ENCODE measurements around the gene MIGA1.
A peak's percentile ranks its signal among the peaks of the same experiment; 100 is the strongest.
"Not testable (repeated sequence)": the region's sequence is repeated elsewhere in the genome, so short reads cannot be mapped to it uniquely, and the experiment has no call there.

Gene MIGA1

GRCh38 chr1:77825131-77825709 lies 45.8 kb downstream of the MIGA1 start:
- H3K9me3 Mint-ChIP-seq: no peaks in the 10 kb centered on the region
- no peak for ATAC-seq

DNA sequence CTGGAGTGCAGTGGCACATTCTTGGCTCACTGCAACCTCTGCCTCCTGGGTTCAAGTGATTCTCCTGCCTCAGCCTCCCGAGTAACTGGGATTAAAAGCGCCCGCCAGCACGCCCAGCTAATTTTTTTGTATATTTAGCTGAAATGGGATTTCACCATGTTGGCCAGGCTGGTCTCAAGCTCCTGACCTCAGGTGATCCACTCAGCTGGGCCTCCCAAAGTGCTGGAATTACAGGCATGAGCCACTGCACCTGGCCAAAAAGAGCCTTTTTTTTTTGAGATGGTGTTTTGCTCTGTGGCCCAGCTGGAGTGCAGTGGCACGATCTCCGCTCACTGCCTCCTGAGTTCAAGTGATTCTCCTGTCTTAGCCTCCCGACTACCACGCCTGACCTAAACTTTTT lies 47.4 kb downstream of the MIGA1 start:
- not testable (repeated sequence) for H3K27ac Mint-ChIP-seq; DNase-seq (ENCODE audit: low spot score in 2 of 2)

More at GRCh38 chr1:77825131-77825709, 45.8 kb downstream of the MIGA1 start:
- Mint-ChIP-seq H3K36me3 (peaks cover 58% of the 10 kb centered on the region), H3K4me3 (no peak overlapping the region), H3K4me1 (no peaks in the 10 kb centered on the region), H3K27ac (no peak overlapping the region)
- no peak for DNase-seq (ENCODE audit: low spot score in 2 of 2)

GRCh38 chr1:77828098-77828497 lies 48.6 kb downstream of the MIGA1 start:
- Mint-ChIP-seq H3K27ac (no peak overlapping the region), H3K4me1 (peaks cover 6% of the 10 kb centered on the region), H3K36me3 (peaks cover 40% of the 10 kb centered on the region), H3K4me3 (no peak overlapping the region), H3K9me3 (no peaks in the 10 kb centered on the region)
- no peak for DNase-seq (ENCODE audit: low spot score in 2 of 2)
- no peak for ATAC-seq

More for the DNA sequence above, 47.4 kb downstream of the MIGA1 start:
- not testable (repeated sequence) for H3K9me3 Mint-ChIP-seq, ATAC-seq, H3K4me1 Mint-ChIP-seq, H3K4me3 Mint-ChIP-seq
- H3K36me3 Mint-ChIP-seq: peaks cover 46% of the 10 kb centered on the region

- H3K4me1 Mint-ChIP-seq: peaks cover 6% of the 10 kb centered on the region
- DNase-seq (ENCODE audit: low spot score in 2 of 2) (no peak), ATAC-seq (no peak)
- H3K27ac Mint-ChIP-seq: no peak overlapping the region
- H3K36me3 Mint-ChIP-seq: peaks cover 45% of the 10 kb centered on the region
- H3K9me3 Mint-ChIP-seq: no peaks in the 10 kb centered on the region
- H3K4me3 Mint-ChIP-seq: no peak overlapping the region
Measured at GRCh38 chr1:77829851-77830250, 50.4 kb downstream of the MIGA1 start.

DNA sequence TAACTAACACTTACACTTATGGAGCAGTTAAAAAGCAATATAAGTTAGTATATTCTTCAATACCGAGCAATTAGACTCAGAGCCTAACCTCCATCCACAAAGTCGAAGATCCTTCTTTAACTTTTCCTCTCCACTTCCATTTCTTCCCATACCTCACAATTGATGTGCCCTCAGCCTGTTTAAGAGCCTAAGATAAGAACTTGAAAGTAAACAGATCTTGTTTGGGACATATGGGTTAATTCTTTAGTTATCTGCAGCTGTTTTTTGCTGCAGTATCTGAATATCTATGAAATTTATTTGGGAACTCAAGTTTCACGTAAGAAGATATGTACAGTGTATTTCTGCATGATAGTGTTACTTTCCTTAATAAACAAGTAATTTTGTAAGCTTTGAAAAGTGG lies 51.5 kb downstream of the MIGA1 start:
- Mint-ChIP-seq H3K4me3 (no peak overlapping the region), H3K36me3 (peaks cover 51% of the 10 kb centered on the region), H3K4me1 (peaks cover 6% of the 10 kb centered on the region), H3K9me3 (no peaks in the 10 kb centered on the region), H3K27ac (no peak overlapping the region)
- ATAC-seq: no peak
- no peak for DNase-seq (ENCODE audit: low spot score in 2 of 2)

- peaks cover 51% of the 10 kb centered on the region for H3K36me3 Mint-ChIP-seq
- H3K27ac Mint-ChIP-seq: peak overlapping the region; percentile 6
- H3K4me3 Mint-ChIP-seq: no peak overlapping the region
- no peaks in the 10 kb centered on the region for H3K9me3 Mint-ChIP-seq
- ATAC-seq: no peak
- no peak for DNase-seq (ENCODE audit: low spot score in 2 of 2)
- peaks cover 6% of the 10 kb centered on the region for H3K4me1 Mint-ChIP-seq
Measured at GRCh38 chr1:77831566-77831965, 52.1 kb downstream of the MIGA1 start.

DNA sequence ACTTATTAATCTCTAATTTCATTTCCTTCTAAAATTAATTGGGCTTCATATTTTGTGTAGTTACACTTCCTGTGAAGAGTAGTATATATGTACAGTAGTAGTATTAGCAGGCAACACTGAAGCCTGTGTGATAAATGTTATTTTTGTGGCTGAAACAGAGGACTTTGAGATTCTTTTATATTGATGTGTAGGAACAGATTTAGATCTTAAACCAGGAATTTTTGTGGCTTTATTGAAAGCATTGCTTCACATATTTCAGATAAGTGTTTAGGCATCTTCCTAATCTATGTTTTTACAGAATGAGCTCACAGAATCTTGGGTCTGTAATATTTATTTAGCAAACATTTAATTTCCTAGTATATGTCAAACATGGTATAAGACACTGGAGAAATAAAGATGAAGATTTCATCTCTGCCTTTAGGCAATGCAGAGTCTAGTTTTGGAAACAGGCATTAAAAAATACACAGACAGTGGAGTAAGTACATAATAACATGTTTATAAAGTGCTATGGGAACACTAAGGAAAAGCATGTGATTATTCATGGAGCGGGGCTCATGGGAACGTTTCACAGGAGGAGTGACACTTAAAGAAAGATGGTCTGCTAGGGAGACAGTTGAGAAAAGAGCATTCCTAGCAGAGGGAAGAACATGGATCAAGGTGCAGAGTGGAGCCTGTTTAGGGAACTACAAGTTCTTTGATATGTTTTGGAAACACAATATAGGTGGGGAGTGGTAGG lies 52.7 kb downstream of the MIGA1 start:
- ATAC-seq (no peak), DNase-seq (ENCODE audit: low spot score in 2 of 2) (no peak)
- peaks cover 46% of the 10 kb centered on the region for H3K36me3 Mint-ChIP-seq
- H3K27ac Mint-ChIP-seq: peak overlapping the region; percentile 6
- peaks cover 6% of the 10 kb centered on the region for H3K4me1 Mint-ChIP-seq
- no peak overlapping the region for H3K4me3 Mint-ChIP-seq
- H3K9me3 Mint-ChIP-seq: no peaks in the 10 kb centered on the region

GRCh38 chr1:77832901-77833300 lies 53.5 kb downstream of the MIGA1 start:
- Mint-ChIP-seq H3K27ac (no peak overlapping the region), H3K9me3 (no peaks in the 10 kb centered on the region), H3K36me3 (peaks cover 40% of the 10 kb centered on the region), H3K4me1 (peaks cover 6% of the 10 kb centered on the region), H3K4me3 (no peak overlapping the region)
- DNase-seq (ENCODE audit: low spot score in 2 of 2): no peak
- no peak for ATAC-seq

GRCh38 chr1:77833521-77834100 lies 54.2 kb downstream of the MIGA1 start:
- Mint-ChIP-seq H3K27ac (no peak overlapping the region), H3K4me1 (peaks cover 6% of the 10 kb centered on the region), H3K36me3 (peaks cover 40% of the 10 kb centered on the region), H3K9me3 (no peaks in the 10 kb centered on the region), H3K4me3 (no peak overlapping the region)
- ATAC-seq (no peak), DNase-seq (ENCODE audit: low spot score in 2 of 2) (no peak)

GRCh38 chr1:77834771-77835334 lies 55.4 kb downstream of the MIGA1 start:
- Mint-ChIP-seq H3K27ac (no peak overlapping the region), H3K36me3 (peaks cover 46% of the 10 kb centered on the region), H3K9me3 (no peaks in the 10 kb centered on the region), H3K4me3 (no peak overlapping the region), H3K4me1 (peaks cover 6% of the 10 kb centered on the region)
- no peak for DNase-seq (ENCODE audit: low spot score in 2 of 2)
- ATAC-seq: no peak

DNA sequence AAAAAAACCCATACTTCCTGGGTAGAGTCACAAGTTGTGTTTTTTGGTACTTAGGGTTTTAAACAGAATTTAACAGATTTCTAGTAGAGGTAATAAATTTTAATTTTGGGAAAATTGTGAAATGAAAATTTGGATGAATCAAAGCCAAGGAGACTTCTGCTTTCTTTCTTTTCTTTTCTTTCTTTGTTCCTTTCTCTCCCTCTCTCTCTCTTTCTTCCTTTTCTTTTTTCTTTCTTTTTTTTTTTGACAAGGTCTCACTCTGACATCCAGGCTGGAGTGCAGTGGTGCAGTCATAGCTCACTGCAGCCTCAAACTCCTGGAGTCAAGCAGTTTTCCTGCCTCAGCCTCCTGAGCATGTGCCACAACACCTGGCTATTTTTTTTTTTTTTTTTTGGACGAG lies 62.1 kb downstream of the MIGA1 start:
- no peaks in the 10 kb centered on the region for H3K9me3 Mint-ChIP-seq

DNA sequence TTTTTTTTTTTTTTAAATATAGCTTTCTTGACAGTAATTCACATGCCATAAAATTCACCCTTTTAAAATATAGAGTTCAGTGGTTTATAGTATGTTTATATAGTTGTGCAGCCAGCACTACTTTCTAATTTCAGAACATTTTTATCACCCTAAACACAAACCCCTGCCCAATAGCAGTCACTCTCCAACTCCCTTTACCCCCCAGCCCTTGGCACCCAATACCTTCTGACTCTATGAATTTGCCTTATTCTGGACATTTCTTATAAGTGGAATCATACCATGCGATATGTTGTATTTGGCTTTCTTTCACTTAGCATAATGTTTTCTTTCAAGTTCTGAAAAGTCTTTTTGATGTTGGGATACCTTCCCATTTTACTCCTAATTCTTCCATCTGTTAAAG lies 66.5 kb downstream of the MIGA1 start:
- no peak overlapping the region for H3K27ac Mint-ChIP-seq

More for the DNA sequence above, 62.1 kb downstream of the MIGA1 start:
- H3K4me3 Mint-ChIP-seq: no peak overlapping the region
- peaks cover 40% of the 10 kb centered on the region for H3K36me3 Mint-ChIP-seq
- H3K4me1 Mint-ChIP-seq: no peaks in the 10 kb centered on the region
- ATAC-seq: no peak
- no peak overlapping the region for H3K27ac Mint-ChIP-seq
- DNase-seq (ENCODE audit: low spot score in 2 of 2): no peak

GRCh38 chr1:77846966-77847365 lies 67.5 kb downstream of the MIGA1 start:
- Mint-ChIP-seq H3K4me3 (no peak overlapping the region), H3K36me3 (peaks cover 39% of the 10 kb centered on the region), H3K9me3 (no peaks in the 10 kb centered on the region), H3K27ac (no peak overlapping the region), H3K4me1 (no peaks in the 10 kb centered on the region)
- no peak for ATAC-seq
- DNase-seq (ENCODE audit: low spot score in 2 of 2): no peak

More for the DNA sequence above, 66.5 kb downstream of the MIGA1 start:
- DNase-seq (ENCODE audit: low spot score in 2 of 2) (no peak), ATAC-seq (no peak)
- Mint-ChIP-seq H3K4me1 (no peaks in the 10 kb centered on the region), H3K4me3 (no peak overlapping the region), H3K36me3 (peaks cover 39% of the 10 kb centered on the region), H3K9me3 (no peaks in the 10 kb centered on the region)

- Mint-ChIP-seq H3K36me3 (peaks cover 39% of the 10 kb centered on the region), H3K9me3 (no peaks in the 10 kb centered on the region), H3K27ac (no peak overlapping the region), H3K4me1 (no peaks in the 10 kb centered on the region), H3K4me3 (no peak overlapping the region)
- DNase-seq (ENCODE audit: low spot score in 2 of 2) (no peak), ATAC-seq (no peak)
Measured at GRCh38 chr1:77847621-77848080, 68.2 kb downstream of the MIGA1 start.

GRCh38 chr1:77850082-77850481 lies 70.6 kb downstream of the MIGA1 start:
- Mint-ChIP-seq H3K36me3 (peaks cover 22% of the 10 kb centered on the region), H3K9me3 (peaks cover 4% of the 10 kb centered on the region), H3K27ac (no peak overlapping the region), H3K4me3 (no peak overlapping the region), H3K4me1 (peaks cover 3% of the 10 kb centered on the region)
- ATAC-seq (no peak), DNase-seq (ENCODE audit: low spot score in 2 of 2) (no peak)
